Naive thymus-derived CD4-positive, alpha-beta T cell (primary cell): Measurements from ENCODE around the gene CATSPER3. TPM values are rescaled to one million over a fixed set of nuclear protein-coding genes. Genes with fewer than 3 reads are reported as not detected.
A peak's percentile ranks its signal among the peaks of the same experiment; 100 is the strongest.

ENCODE experiments used
- ATAC-seq: fragments of 150-1000 bp; cut with Tn5 transposase; 2 replicates; pipeline ENCODE4 v1.10.0; 2021; ENCODE audit warnings: mild to moderate bottlenecking, moderate library complexity
- CTCF ChIA-PET: fragments of 350-600 bp; sonication (Branson Sonifier 250); formaldehyde crosslinking; loops from one replicate; lab custom pipeline; 2021; ENCODE audit warnings: antibody characterized with exemption; lab: Charles Lee
- POLR2A ChIA-PET: fragments of 350-600 bp; sonication (Branson Sonifier 250); formaldehyde crosslinking; loops from one replicate; lab custom pipeline; 2021; ENCODE audit warnings: antibody characterized with exemption, inconsistent platforms; lab: Charles Lee
- DNase-seq, 9 donors: peaks; one replicate each; pipeline versions ENCODE4 v3.0.0 to v3.0.0-alpha.2; 2020 to 2022; ENCODE audit warnings: mixed read lengths in 1 of 9
- H3K27ac ChIP-seq: one replicate; pipeline ENCODE4 v1.7.0; 2013; ENCODE audit warnings: mild to moderate bottlenecking, low read depth, low read length, moderate library complexity
- H3K27me3 ChIP-seq, 2 donors: one replicate each; pipeline ENCODE4 v1.7.0; 2013; ENCODE audit warnings: low read length in 2 of 2, mild to moderate bottlenecking in 2 of 2, moderate library complexity in 2 of 2; ENCODE audit not compliant: control insufficient read depth in 2 of 2, insufficient read depth in 2 of 2
- H3K36me3 ChIP-seq, 3 experiments: 1 replicate in 2 of 3; 2 replicates in 1 of 3; pipeline ENCODE4 v1.7.0; 2013; ENCODE audit warnings: low read length in 3 of 3, mild to moderate bottlenecking in 3 of 3, moderate library complexity in 1 of 3; ENCODE audit not compliant: insufficient read depth in 3 of 3, control insufficient read depth in 2 of 3
- H3K4me1 ChIP-seq, 2 donors: one replicate each; pipeline ENCODE4 v1.7.0; 2013; ENCODE audit warnings: low read length in 2 of 2, mild to moderate bottlenecking in 2 of 2, moderate library complexity in 1 of 2; ENCODE audit not compliant: control insufficient read depth in 2 of 2, insufficient read depth in 2 of 2
- H3K4me3 ChIP-seq: 2 replicates; pipeline ENCODE4 v1.7.0; 2013; ENCODE audit warnings: mild to moderate bottlenecking, low read length
- H3K9me3 ChIP-seq, 3 experiments: 1 replicate in 2 of 3; 2 replicates in 1 of 3; pipeline ENCODE4 v1.7.0; 2013; ENCODE audit warnings: low read length in 3 of 3; ENCODE audit not compliant: control insufficient read depth in 2 of 3
- H3K27ac Mint-ChIP-seq, 9 donors: one replicate each; pipeline ENCODE4 v1.8.0; 2020 to 2022; ENCODE audit warnings: mixed read lengths in 9 of 9, mild to moderate bottlenecking in 8 of 9, moderate library complexity in 5 of 9, inconsistent platforms in 2 of 9
- H3K27me3 Mint-ChIP-seq, 5 donors: one replicate each; pipeline ENCODE4 v1.8.0; 2021 to 2022; ENCODE audit warnings: mixed read lengths in 5 of 5, mild to moderate bottlenecking in 1 of 5
- H3K36me3 Mint-ChIP-seq, 5 donors: one replicate each; pipeline ENCODE4 v1.8.0; 2020 to 2022; ENCODE audit warnings: mixed read lengths in 5 of 5, mild to moderate bottlenecking in 3 of 5, inconsistent platforms in 1 of 5
- H3K4me1 Mint-ChIP-seq, 7 donors: one replicate each; pipeline ENCODE4 v1.8.0; 2020 to 2022; ENCODE audit warnings: mixed read lengths in 7 of 7, mild to moderate bottlenecking in 3 of 7, inconsistent platforms in 1 of 7
- H3K4me3 Mint-ChIP-seq, 10 donors: one replicate each; pipeline ENCODE4 v1.8.0; 2020 to 2022; ENCODE audit warnings: mild to moderate bottlenecking in 10 of 10, mixed read lengths in 10 of 10, moderate library complexity in 6 of 10, inconsistent platforms in 2 of 10
- H3K9me3 Mint-ChIP-seq, 11 donors: one replicate each; pipeline ENCODE4 v1.8.0; 2020 to 2022; ENCODE audit warnings: mixed read lengths in 11 of 11, mild to moderate bottlenecking in 4 of 11, inconsistent platforms in 1 of 11, moderate library complexity in 1 of 11
- intact Hi-C, 2 donors: fragments of 100-400 bp; cut with micrococcal nuclease; formaldehyde crosslinking; loops; one replicate each; pipeline ENCODE4 v1.15.1; 2023
- polyA plus RNA-seq, 2 donors: library from polyadenylated mRNA; unstranded; fragments of 300-500 nt; fragmentation: Illumina TruSeq; gene quantifications; one replicate each; pipeline ENCODE4 v1.2.3, GENCODE V29; 2021
- total RNA-seq, 6 experiments: library from RNA in 5 of 6; stranded (reverse) in 5 of 6; gene quantifications; 1 replicate in 5 of 6; 2 replicates in 1 of 6; pipeline ENCODE4 v1.2.3 and lab custom pipeline; 2021 to 2026

The CATSPER3 gene
- total and polyA plus RNA-seq, 7 experiments from 2014 or later, result 0.45 to 1.5 (median 0.81) TPM

DNA sequence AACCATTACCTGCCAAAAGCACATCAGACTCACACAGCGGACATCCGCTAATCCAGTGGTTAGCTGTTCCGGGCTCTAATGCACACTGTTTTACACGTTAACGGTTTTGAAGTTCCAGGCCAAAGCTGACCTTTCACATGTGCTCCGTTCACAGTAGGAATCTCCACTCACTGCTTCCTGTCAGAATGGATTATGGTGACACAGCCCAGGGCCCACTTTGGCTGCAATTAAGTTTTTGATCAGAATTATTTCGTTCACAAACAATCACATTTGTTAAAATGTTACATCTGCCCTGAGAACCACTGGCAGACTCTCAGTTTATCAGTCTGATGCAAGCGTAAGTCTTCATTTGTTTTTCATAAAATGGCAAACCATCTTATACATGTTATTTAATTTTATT lies 30.2 kb upstream of the CATSPER3 start:
- intact Hi-C loops, result no loop called here
- ChIA-PET CTCF (no interaction called here), POLR2A (no interaction called here)
- Mint-ChIP-seq H3K27ac (no peak overlapping the region), H3K36me3 (peaks cover 0 to 21% (median 10%) of the 10 kb centered on the region in 5 donors), H3K27me3 (no peaks in the 10 kb centered on the region), H3K9me3 (no peaks in the 10 kb centered on the region), H3K4me3 (no peak overlapping the region), H3K4me1 (no peaks in the 10 kb centered on the region)
- Histone ChIP-seq H3K9me3 (no peaks in the 10 kb centered on the region), H3K4me3 (no peak overlapping the region), H3K36me3 (peaks cover 0 to 6% (median 0%) of the 10 kb centered on the region in 3 experiments), H3K27ac (no peak overlapping the region), H3K27me3 (no peaks in the 10 kb centered on the region), H3K4me1 (no peaks in the 10 kb centered on the region)
- no peak for DNase-seq
- no peak for ATAC-seq

DNA sequence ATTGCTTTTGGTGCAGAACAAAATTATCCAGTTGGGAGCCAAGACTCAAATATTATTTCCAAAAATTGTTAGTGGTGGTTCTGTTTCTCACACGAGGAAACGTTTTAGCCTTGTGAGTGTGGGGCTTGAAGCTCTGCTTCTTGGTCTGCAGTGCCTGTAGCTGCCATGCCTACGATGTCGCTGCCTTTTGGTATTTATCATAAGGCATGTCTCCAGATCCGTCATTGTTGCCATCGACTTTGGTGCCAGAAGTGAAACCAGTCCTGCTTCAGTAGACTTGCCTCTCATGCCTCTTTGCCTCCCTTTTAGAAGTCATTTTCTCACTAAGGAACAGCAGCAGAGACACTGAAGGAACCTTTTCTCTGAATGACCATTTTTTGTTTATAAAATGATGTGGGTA lies 29.7 kb upstream of the CATSPER3 start:
- Histone ChIP-seq H3K27me3 (no peaks in the 10 kb centered on the region), H3K27ac (no peak overlapping the region), H3K4me3 (no peak overlapping the region), H3K36me3 (peaks cover 0 to 6% (median 0%) of the 10 kb centered on the region in 3 experiments), H3K9me3 (no peaks in the 10 kb centered on the region), H3K4me1 (no peaks in the 10 kb centered on the region)
- ChIA-PET CTCF (no interaction called here), POLR2A (no interaction called here)
- DNase-seq (no peak), ATAC-seq (no peak)
- no peak overlapping the region for H3K27ac Mint-ChIP-seq
- peaks cover 0 to 21% (median 10%) of the 10 kb centered on the region in 5 donors for H3K36me3 Mint-ChIP-seq
- no peaks in the 10 kb centered on the region for H3K9me3 Mint-ChIP-seq
- no peaks in the 10 kb centered on the region for H3K4me1 Mint-ChIP-seq
- intact Hi-C loops, result loop anchor here in 1 of 2 donors (2.0 kb wide), 1 partner anchor 395 kb away; no protein-coding TSS in a partner anchor
- no peak overlapping the region for H3K4me3 Mint-ChIP-seq
- no peaks in the 10 kb centered on the region for H3K27me3 Mint-ChIP-seq

DNA sequence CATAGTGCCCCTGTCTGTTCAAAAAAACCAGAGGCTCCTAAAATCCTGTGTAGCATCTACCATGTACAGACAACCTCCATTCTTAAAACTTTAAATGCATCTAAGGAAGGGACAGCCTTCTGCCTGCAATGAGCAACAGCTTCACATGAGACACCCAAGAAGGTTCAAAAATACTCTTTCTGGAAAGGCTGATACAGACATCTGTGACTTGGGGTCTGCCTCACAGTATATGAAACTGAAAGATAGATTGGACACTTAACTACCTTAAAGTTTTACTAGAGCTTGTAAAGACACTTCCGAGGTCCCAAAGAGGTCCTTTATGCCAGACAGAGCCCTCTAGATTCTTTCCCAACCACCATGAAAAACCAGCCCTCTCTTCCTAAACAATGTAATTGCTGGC lies 28.2 kb upstream of the CATSPER3 start:
- Mint-ChIP-seq H3K27ac (no peak overlapping the region), H3K36me3 (peaks cover 0 to 21% (median 8%) of the 10 kb centered on the region in 5 donors), H3K27me3 (no peaks in the 10 kb centered on the region), H3K9me3 (no peaks in the 10 kb centered on the region), H3K4me1 (no peaks in the 10 kb centered on the region), H3K4me3 (no peak overlapping the region)
- intact Hi-C loops, result loop anchor here in 1 of 2 donors (2.0 kb wide), 1 partner anchor 393 kb away; no protein-coding TSS in a partner anchor
- Histone ChIP-seq H3K9me3 (no peaks in the 10 kb centered on the region), H3K4me1 (no peaks in the 10 kb centered on the region), H3K27me3 (no peaks in the 10 kb centered on the region), H3K27ac (no peak overlapping the region), H3K4me3 (no peak overlapping the region), H3K36me3 (peaks cover 0 to 6% (median 0%) of the 10 kb centered on the region in 3 experiments)
- no peak for DNase-seq
- POLR2A ChIA-PET, result no interaction called here
- CTCF ChIA-PET, result interaction anchor here (0.5 to 0.6 kb wide), 2 partner anchors 12 to 358 kb away, joined by 3 read pairs; no protein-coding TSS in a partner anchor
- no peak for ATAC-seq

DNA sequence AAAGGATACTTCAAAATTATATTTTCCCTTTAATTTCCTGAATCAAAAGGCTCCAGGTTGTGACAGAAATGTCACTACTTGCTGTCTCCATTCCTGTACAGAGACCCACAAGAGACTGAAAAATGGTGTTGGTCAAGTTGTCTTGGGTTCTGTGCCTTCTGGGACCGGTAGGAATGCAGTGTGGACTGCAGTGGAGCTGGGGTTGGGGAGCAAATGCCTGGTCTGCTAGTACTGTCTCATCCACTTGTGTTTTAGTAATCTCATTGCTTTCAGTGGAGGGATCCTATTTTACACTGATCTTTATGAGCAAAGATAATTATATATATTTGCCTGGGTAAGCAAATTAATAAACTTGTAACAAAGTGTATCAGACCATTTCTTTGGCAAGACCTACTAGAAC lies 24.2 kb upstream of the CATSPER3 start:
- no peak overlapping the region for H3K27ac Mint-ChIP-seq
- POLR2A ChIA-PET, result no interaction called here
- H3K27me3 Mint-ChIP-seq, result no peaks in the 10 kb centered on the region
- no peaks in the 10 kb centered on the region for H3K27me3 ChIP-seq
- H3K27ac ChIP-seq, result no peak overlapping the region
- no peaks in the 10 kb centered on the region for H3K9me3 Mint-ChIP-seq
- no peak overlapping the region for H3K4me3 Mint-ChIP-seq
- ATAC-seq, result no peak
- no peaks in the 10 kb centered on the region for H3K4me1 ChIP-seq
- CTCF ChIA-PET, result no interaction called here
- H3K36me3 Mint-ChIP-seq, result peaks cover 0 to 11% (median 8%) of the 10 kb centered on the region in 5 donors
- no peaks in the 10 kb centered on the region for H3K36me3 ChIP-seq
- no peaks in the 10 kb centered on the region for H3K9me3 ChIP-seq
- intact Hi-C loops, result no loop called here
- DNase-seq, result no peak
- no peak overlapping the region for H3K4me3 ChIP-seq
- no peaks in the 10 kb centered on the region for H3K4me1 Mint-ChIP-seq

DNA sequence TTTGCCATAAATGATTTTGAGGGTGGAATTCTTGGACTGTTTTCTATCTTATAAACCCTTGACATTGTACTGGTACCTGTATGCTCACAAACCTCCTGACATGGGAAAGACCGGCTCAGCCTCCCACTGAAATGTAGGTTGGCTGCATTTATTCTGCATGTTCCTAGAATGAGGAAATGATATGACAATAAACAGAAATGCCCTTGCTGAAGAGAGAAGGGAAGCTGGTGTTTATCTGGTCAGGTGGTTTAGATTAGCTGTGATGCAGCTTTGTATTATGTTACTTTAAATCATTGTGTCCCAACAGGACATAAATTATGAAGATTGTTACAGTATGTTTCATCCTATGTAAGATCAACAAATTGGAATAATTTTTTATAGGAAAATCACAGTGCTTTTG lies 23.1 kb upstream of the CATSPER3 start:
- ChIA-PET CTCF (no interaction called here), POLR2A (no interaction called here)
- H3K4me3 Mint-ChIP-seq, result no peak overlapping the region
- Histone ChIP-seq H3K36me3 (no peaks in the 10 kb centered on the region), H3K27me3 (no peaks in the 10 kb centered on the region), H3K9me3 (no peaks in the 10 kb centered on the region), H3K4me3 (no peak overlapping the region), H3K27ac (no peak overlapping the region), H3K4me1 (no peaks in the 10 kb centered on the region)
- ATAC-seq (no peak), DNase-seq (no peak)
- H3K9me3 Mint-ChIP-seq, result no peaks in the 10 kb centered on the region
- H3K27ac Mint-ChIP-seq, result no peak overlapping the region
- peaks cover 0 to 19% (median 6%) of the 10 kb centered on the region in 5 donors for H3K36me3 Mint-ChIP-seq
- intact Hi-C loops, result no loop called here
- H3K4me1 Mint-ChIP-seq, result peaks cover 0 to 4% (median 0%) of the 10 kb centered on the region in 7 donors
- no peaks in the 10 kb centered on the region for H3K27me3 Mint-ChIP-seq

DNA sequence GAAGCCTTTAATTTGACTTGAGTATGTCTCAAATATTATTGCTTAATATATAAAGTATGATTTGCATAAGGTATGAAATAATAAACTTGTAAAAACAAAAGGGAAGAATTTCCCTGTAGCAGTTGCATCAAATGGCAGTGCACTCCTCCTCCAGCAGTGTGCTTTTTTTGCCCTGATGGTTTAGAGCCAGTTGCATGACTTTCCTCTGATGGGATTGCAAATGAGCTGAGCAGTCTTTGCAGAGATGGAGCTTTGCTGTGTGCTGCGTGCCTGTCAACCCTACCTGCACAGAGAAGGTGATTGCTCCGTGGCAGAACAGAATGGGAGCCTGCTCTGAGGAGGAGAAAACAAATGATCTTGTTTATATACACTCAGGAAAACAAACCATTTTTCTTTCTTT lies 22.7 kb upstream of the CATSPER3 start:
- POLR2A ChIA-PET, result no interaction called here
- Mint-ChIP-seq H3K4me3 (no peak overlapping the region), H3K27ac (no peak overlapping the region), H3K27me3 (no peaks in the 10 kb centered on the region), H3K9me3 (no peaks in the 10 kb centered on the region), H3K36me3 (peaks cover 0 to 18% (median 6%) of the 10 kb centered on the region in 5 donors), H3K4me1 (peaks cover 0 to 4% (median 0%) of the 10 kb centered on the region in 7 donors)
- Histone ChIP-seq H3K27me3 (no peaks in the 10 kb centered on the region), H3K9me3 (no peaks in the 10 kb centered on the region), H3K4me3 (no peak overlapping the region), H3K4me1 (no peaks in the 10 kb centered on the region), H3K36me3 (no peaks in the 10 kb centered on the region), H3K27ac (no peak overlapping the region)
- DNase-seq, result no peak
- intact Hi-C loops, result no loop called here
- CTCF ChIA-PET, result no interaction called here
- no peak for ATAC-seq

DNA sequence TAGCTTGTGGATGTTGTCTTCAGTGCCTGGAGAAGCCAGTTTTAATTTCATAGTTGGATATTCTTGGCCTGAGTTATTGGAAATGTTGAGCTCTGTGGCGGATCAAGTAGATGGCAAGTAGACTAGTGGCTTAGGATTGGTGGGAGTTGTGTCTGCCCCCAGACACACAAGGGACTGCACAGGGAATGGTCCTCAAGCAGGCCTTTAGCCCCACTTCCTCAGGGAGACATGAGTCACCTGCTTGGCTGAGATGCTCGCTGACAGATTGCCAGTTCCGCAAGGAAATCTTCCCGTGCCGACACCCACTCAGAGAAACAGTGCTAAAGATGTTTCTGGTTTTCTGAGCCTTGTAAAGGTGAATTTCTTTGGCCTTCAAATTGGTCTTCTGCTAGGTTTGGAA lies 18.8 kb upstream of the CATSPER3 start:
- H3K4me3 ChIP-seq, result no peak overlapping the region
- Mint-ChIP-seq H3K9me3 (peaks cover 0 to 4% (median 0%) of the 10 kb centered on the region in 11 donors), H3K4me1 (peaks cover 0 to 4% (median 0%) of the 10 kb centered on the region in 7 donors), H3K27ac (peak overlapping the region in 1 of 9 donors; percentile 2), H3K4me3 (no peak overlapping the region), H3K27me3 (no peaks in the 10 kb centered on the region), H3K36me3 (peaks cover 0 to 20% (median 6%) of the 10 kb centered on the region in 5 donors)
- H3K36me3 ChIP-seq, result no peaks in the 10 kb centered on the region
- ChIA-PET CTCF (interaction anchor here (0.7 kb wide), 1 partner anchor 581 kb away, joined by 3 read pairs; no protein-coding TSS in a partner anchor), POLR2A (no interaction called here)
- ATAC-seq, result no peak
- H3K27me3 ChIP-seq, result no peaks in the 10 kb centered on the region
- H3K27ac ChIP-seq, result no peak overlapping the region
- intact Hi-C loops, result no loop called here
- no peak for DNase-seq
- no peaks in the 10 kb centered on the region for H3K4me1 ChIP-seq
- no peaks in the 10 kb centered on the region for H3K9me3 ChIP-seq
